ENCODE measurements around the gene RELN.

Gene RELN

DNA sequence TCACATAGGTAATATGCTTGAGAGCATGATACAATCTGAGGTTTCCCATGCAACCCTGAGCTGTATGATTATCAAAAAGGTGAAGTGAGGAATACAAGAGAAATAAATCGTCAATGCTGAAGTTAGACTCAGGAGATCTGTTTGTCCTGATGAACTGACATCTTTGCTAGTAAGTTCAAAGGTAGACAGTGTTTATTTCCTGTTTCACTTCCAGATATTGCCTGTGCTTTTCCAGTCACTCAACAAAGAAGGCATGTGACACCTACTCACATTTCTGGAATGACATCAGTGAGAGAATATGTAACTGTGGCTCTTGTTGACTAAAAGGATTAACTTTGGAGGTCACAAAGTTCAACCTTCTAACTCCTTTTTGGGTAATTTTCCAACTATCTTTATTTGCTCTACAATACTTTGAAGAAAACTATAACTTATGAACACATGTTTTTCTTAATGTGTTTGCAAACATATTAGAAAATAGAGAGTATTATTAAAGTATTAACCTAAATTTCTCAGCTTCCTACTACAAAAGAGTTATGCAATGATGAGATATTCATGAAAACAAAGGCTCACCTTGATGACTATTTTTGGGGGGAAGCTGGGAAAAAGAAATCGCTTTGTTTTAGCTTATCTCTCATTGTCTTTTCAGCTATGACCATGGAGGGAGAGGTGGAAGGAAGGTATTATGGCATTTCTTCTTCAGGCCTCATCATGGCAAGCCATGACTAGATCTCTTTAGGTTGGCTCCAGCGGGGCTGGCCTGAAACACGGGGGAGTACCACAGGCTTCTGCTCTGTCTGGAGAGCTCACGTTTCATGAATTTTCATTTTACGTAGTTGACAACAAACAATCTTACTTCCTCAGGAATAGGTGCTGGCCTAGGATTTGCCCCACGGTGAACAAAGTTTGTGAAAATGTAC is 328.7 kb downstream of the RELN start:
- no peak for DNase-seq

DNA sequence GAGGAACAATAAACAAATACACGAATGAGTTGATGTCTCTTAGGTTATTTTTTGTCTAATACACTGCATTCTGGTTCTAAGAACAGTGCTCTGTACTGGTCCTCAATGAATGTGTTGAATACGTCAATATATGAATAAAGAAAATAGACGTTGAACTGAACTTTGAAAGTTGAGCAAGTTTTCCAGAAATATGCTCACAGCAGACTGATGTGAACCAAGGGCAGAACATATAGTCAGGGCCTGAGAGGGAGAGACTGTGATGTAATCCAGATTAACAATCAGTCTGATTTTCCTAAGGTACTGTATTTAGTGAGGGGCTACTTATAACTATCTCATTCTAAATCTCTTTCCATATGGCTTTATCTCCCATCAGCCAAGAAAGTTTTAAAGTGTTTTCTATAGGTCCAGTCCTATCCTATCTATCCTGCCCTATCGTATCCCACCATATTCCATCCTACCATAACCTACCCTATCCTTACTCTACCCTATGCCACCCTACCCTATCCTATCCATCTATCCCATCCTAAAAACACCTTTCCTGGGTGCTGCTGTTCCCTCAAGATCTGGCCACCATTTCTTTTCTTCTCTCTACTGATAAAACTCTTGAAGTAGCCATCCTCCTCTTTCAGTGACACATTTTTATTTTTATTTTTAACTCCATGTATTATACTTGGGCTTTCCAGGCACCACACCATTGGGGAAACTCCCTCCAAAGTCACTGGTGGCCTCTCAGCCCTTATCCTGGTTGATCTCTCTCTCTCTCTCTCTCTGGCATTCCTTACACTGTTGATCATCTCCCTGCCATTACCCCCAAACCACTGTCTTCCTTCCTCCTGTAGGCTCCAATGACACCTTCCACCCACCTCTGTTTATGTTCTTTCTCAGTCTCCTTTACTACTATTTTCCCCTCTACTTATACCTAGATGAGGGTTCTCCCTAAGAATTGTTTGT is 331.1 kb downstream of the RELN start:
- Histone ChIP-seq H3K4me3 (ENCODE audit: control insufficient read depth in 1 of 7, extremely low read depth in 1 of 7, insufficient read depth in 4 of 7, low read depth in 2 of 7, low read length in 6 of 7) (no peak overlapping the region), H3K27ac (ENCODE audit: insufficient read depth in 1 of 2, low read depth in 1 of 2, low read length in 2 of 2, poor library complexity in 1 of 2, severe bottlenecking in 2 of 2) (no peak overlapping the region), H3K4me1 (ENCODE audit: control extremely low read depth in 1 of 4, control insufficient read depth in 4 of 4, insufficient read depth in 4 of 4, low read length in 3 of 4) (no peaks in the 10 kb centered on the region), H3K9me3 (ENCODE audit: control extremely low read depth in 1 of 5, control insufficient read depth in 4 of 5, insufficient read depth in 2 of 5, low read depth in 1 of 5, low read length in 4 of 5) (no peaks in the 10 kb centered on the region), H3K27me3 (replicated peaks in 2 of 5; ENCODE audit: control insufficient read depth in 4 of 5, insufficient read depth in 5 of 5, low read length in 4 of 5) (peaks cover 0 to 2% (median 0%) of the 10 kb centered on the region in 5 experiments), H3K36me3 (ENCODE audit: control insufficient read depth in 4 of 4, insufficient read depth in 4 of 4, low read length in 3 of 4) (no peaks in the 10 kb centered on the region)
- CTCF ChIA-PET = no interaction called here
- POLR2A ChIA-PET = no interaction called here
- no peak for DNase-seq
- 92% methylated on average over 4 of the region's 4 CpGs for WGBS (ENCODE audit: insufficient coverage)

More for the DNA sequence above, 328.7 kb downstream of the RELN start:
- POLR2A ChIA-PET = no interaction called here
- H3K4me3 ChIP-seq (ENCODE audit: control insufficient read depth in 1 of 7, extremely low read depth in 1 of 7, insufficient read depth in 4 of 7, low read depth in 2 of 7, low read length in 6 of 7) = no peak overlapping the region
- 94% methylated on average over 6 of the region's 7 CpGs for WGBS (ENCODE audit: insufficient coverage)
- H3K27me3 ChIP-seq (replicated peaks in 2 of 5; ENCODE audit: control insufficient read depth in 4 of 5, insufficient read depth in 5 of 5, low read length in 4 of 5) = peaks cover 0 to 2% (median 0%) of the 10 kb centered on the region in 5 experiments
- H3K36me3 ChIP-seq (ENCODE audit: control insufficient read depth in 4 of 4, insufficient read depth in 4 of 4, low read length in 3 of 4) = no peaks in the 10 kb centered on the region
- H3K9me3 ChIP-seq (ENCODE audit: control extremely low read depth in 1 of 5, control insufficient read depth in 4 of 5, insufficient read depth in 2 of 5, low read depth in 1 of 5, low read length in 4 of 5) = no peaks in the 10 kb centered on the region
- CTCF ChIA-PET = no interaction called here
- H3K27ac ChIP-seq (ENCODE audit: insufficient read depth in 1 of 2, low read depth in 1 of 2, low read length in 2 of 2, poor library complexity in 1 of 2, severe bottlenecking in 2 of 2) = no peak overlapping the region
- H3K4me1 ChIP-seq (ENCODE audit: control extremely low read depth in 1 of 4, control insufficient read depth in 4 of 4, insufficient read depth in 4 of 4, low read length in 3 of 4) = no peaks in the 10 kb centered on the region

DNA sequence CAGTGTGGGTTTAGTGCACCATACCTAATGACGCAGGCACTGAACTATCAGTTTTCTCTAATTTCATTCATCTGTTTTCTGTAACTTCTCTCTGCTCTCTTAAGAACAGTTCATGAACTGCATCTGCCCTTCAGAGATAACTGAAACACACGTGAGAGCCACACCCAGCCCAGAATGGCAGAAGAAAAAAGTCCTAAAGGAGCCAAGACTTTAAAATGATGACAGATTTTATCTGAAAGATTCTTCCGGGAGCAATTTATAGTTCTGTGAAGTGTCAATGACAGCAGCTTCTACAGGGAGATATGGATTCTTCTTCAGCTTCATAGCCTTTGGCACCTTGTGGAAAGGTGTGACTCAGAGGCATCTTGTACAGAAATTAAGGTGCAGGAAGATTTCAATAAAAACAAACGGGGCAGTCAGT is 332.0 kb downstream of the RELN start:
- Histone ChIP-seq H3K36me3 (ENCODE audit: control insufficient read depth in 4 of 4, insufficient read depth in 4 of 4, low read length in 3 of 4) (no peaks in the 10 kb centered on the region), H3K9me3 (ENCODE audit: control extremely low read depth in 1 of 5, control insufficient read depth in 4 of 5, insufficient read depth in 2 of 5, low read depth in 1 of 5, low read length in 4 of 5) (no peaks in the 10 kb centered on the region), H3K4me1 (ENCODE audit: control extremely low read depth in 1 of 4, control insufficient read depth in 4 of 4, insufficient read depth in 4 of 4, low read length in 3 of 4) (no peaks in the 10 kb centered on the region), H3K4me3 (ENCODE audit: control insufficient read depth in 1 of 7, extremely low read depth in 1 of 7, insufficient read depth in 4 of 7, low read depth in 2 of 7, low read length in 6 of 7) (no peak overlapping the region), H3K27me3 (replicated peaks in 2 of 5; ENCODE audit: control insufficient read depth in 4 of 5, insufficient read depth in 5 of 5, low read length in 4 of 5) (peaks cover 0 to 2% (median 0%) of the 10 kb centered on the region in 5 experiments), H3K27ac (ENCODE audit: insufficient read depth in 1 of 2, low read depth in 1 of 2, low read length in 2 of 2, poor library complexity in 1 of 2, severe bottlenecking in 2 of 2) (no peak overlapping the region)
- ChIA-PET CTCF (no interaction called here), POLR2A (no interaction called here)
- DNase-seq = no peak
- WGBS (ENCODE audit: insufficient coverage) = 100% methylated on average over 2 of the region's 4 CpGs

DNA sequence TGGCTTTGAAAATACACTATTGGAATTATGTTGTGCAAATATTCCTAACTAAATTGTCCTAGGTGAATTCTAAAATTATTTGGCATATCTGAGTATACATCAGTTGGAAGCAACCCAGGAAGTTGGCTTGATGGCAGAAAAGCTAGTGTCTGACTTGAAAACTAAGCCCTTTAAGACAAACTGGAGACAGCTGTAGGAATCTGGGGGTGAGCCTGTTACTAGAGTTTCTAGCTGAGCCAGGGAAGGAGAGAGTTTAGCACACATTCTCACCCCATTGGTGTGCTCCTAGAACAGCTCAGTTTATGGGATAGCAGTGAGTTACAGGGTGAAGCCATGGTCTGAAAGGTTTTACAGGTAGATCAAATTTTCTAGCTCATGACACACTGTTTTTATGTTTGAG is 333.2 kb downstream of the RELN start:
- H3K9me3 ChIP-seq (ENCODE audit: control extremely low read depth in 1 of 5, control insufficient read depth in 4 of 5, insufficient read depth in 2 of 5, low read depth in 1 of 5, low read length in 4 of 5) = no peaks in the 10 kb centered on the region
- no peaks in the 10 kb centered on the region for H3K36me3 ChIP-seq (ENCODE audit: control insufficient read depth in 4 of 4, insufficient read depth in 4 of 4, low read length in 3 of 4)
- DNase-seq = no peak
- POLR2A ChIA-PET = no interaction called here
- H3K27me3 ChIP-seq (replicated peaks in 2 of 5; ENCODE audit: control insufficient read depth in 4 of 5, insufficient read depth in 5 of 5, low read length in 4 of 5) = peaks cover 0 to 5% (median 0%) of the 10 kb centered on the region in 5 experiments
- H3K4me1 ChIP-seq (ENCODE audit: control extremely low read depth in 1 of 4, control insufficient read depth in 4 of 4, insufficient read depth in 4 of 4, low read length in 3 of 4) = no peaks in the 10 kb centered on the region
- H3K4me3 ChIP-seq (ENCODE audit: control insufficient read depth in 1 of 7, extremely low read depth in 1 of 7, insufficient read depth in 4 of 7, low read depth in 2 of 7, low read length in 6 of 7) = no peak overlapping the region
- CTCF ChIA-PET = no interaction called here
- no peak overlapping the region for H3K27ac ChIP-seq (ENCODE audit: insufficient read depth in 1 of 2, low read depth in 1 of 2, low read length in 2 of 2, poor library complexity in 1 of 2, severe bottlenecking in 2 of 2)

DNA sequence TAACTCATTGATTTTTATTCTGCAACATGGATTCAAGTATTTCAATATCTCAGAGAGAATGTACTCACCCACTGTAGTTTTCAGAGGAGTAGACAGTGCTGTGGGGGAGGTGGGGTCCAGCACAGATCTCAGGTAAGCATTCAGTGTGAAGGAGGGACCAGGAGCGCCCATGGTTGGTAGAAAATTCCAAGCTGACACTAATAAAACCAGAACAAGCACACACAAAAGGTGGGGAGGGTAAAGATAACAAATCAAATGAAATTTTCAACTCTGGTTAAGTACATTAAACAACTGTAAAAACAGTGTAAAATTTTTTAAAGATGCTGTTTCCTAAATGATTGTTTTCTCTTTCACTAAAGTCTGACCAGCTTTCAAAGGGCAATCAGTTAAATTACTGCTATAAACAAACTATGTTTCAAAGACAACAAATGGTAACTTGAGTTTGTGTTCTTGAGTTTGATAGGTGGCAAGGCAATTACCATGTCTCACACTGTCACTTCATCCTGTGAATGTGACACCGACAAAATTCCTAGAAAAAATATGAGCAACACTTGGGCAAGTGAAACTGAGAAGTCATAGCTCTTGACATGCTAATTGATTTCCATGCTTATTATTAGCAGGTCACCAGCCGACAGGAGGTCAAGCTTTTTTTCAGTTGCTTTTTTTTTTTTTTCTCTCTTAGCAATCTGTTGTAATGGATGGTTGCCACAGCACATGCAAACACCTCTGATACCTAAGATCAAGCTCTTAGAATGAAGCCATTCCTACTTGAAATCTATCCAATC is 337.7 kb downstream of the RELN start:
- POLR2A ChIA-PET = interaction anchor here (0.6 kb wide), 1 partner anchor 128 kb away, joined by 5 read pairs; no protein-coding TSS in a partner anchor
- 44% methylated on average over 1 of the region's 3 CpGs for WGBS (ENCODE audit: insufficient coverage)
- Histone ChIP-seq H3K27me3 (replicated peaks in 2 of 5; ENCODE audit: control insufficient read depth in 4 of 5, insufficient read depth in 5 of 5, low read length in 4 of 5) (peaks cover 0 to 4% (median 0%) of the 10 kb centered on the region in 5 experiments), H3K9me3 (ENCODE audit: control extremely low read depth in 1 of 5, control insufficient read depth in 4 of 5, insufficient read depth in 2 of 5, low read depth in 1 of 5, low read length in 4 of 5) (peaks cover 0 to 1% (median 0%) of the 10 kb centered on the region in 5 experiments), H3K4me3 (ENCODE audit: control insufficient read depth in 1 of 7, extremely low read depth in 1 of 7, insufficient read depth in 4 of 7, low read depth in 2 of 7, low read length in 6 of 7) (no peak overlapping the region), H3K36me3 (ENCODE audit: control insufficient read depth in 4 of 4, insufficient read depth in 4 of 4, low read length in 3 of 4) (no peaks in the 10 kb centered on the region), H3K27ac (ENCODE audit: insufficient read depth in 1 of 2, low read depth in 1 of 2, low read length in 2 of 2, poor library complexity in 1 of 2, severe bottlenecking in 2 of 2) (no peak overlapping the region), H3K4me1 (ENCODE audit: control extremely low read depth in 1 of 4, control insufficient read depth in 4 of 4, insufficient read depth in 4 of 4, low read length in 3 of 4) (no peaks in the 10 kb centered on the region)
- CTCF ChIA-PET = no interaction called here
- DNase-seq = no peak

DNA sequence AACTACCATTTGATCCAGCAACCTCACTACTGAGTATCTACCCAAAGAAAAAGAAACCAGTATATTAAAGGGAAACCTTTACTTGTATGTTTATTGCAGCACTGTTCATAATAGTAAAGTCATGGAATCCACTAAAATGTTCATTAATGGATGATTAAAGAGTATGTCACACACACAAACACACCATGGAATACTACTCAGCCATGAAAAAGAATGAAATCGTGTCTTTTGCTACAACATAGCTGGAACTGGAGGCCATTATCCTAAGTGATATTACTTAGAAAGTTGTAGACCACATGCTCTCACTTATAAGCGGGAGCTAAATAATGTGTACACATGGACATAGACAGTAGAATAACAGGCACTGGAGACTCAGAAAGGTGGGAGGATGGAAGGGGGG is 340.4 kb downstream of the RELN start:
- Histone ChIP-seq H3K4me3 (ENCODE audit: control insufficient read depth in 1 of 7, extremely low read depth in 1 of 7, insufficient read depth in 4 of 7, low read depth in 2 of 7, low read length in 6 of 7) (no peak overlapping the region), H3K27me3 (replicated peaks in 2 of 5; ENCODE audit: control insufficient read depth in 4 of 5, insufficient read depth in 5 of 5, low read length in 4 of 5) (peaks cover 0 to 4% (median 0%) of the 10 kb centered on the region in 5 experiments), H3K27ac (ENCODE audit: insufficient read depth in 1 of 2, low read depth in 1 of 2, low read length in 2 of 2, poor library complexity in 1 of 2, severe bottlenecking in 2 of 2) (no peak overlapping the region), H3K4me1 (ENCODE audit: control extremely low read depth in 1 of 4, control insufficient read depth in 4 of 4, insufficient read depth in 4 of 4, low read length in 3 of 4) (no peaks in the 10 kb centered on the region), H3K36me3 (ENCODE audit: control insufficient read depth in 4 of 4, insufficient read depth in 4 of 4, low read length in 3 of 4) (no peaks in the 10 kb centered on the region), H3K9me3 (ENCODE audit: control extremely low read depth in 1 of 5, control insufficient read depth in 4 of 5, insufficient read depth in 2 of 5, low read depth in 1 of 5, low read length in 4 of 5) (peaks cover 0 to 3% (median 0%) of the 10 kb centered on the region in 5 experiments)
- no peak for DNase-seq
- ChIA-PET POLR2A (no interaction called here), CTCF (no interaction called here)
- WGBS (ENCODE audit: insufficient coverage) = no CpG with 5 or more reads among the region's 2 CpGs
